Stomach smooth muscle (tissue), 2 donors: Measurements from ENCODE around the gene ATF2.

Experiments used
- H3K27ac ChIP-seq: one replicate; pipeline ENCODE4 v1.7.0; 2013; ENCODE audit warnings: mild to moderate bottlenecking, low read length, inconsistent platforms
- H3K27me3 ChIP-seq, 2 donors: one replicate each; pipeline ENCODE4 v1.7.0; 2013; ENCODE audit warnings: low read length in 2 of 2; ENCODE audit not compliant: insufficient read depth in 2 of 2, control insufficient read depth in 1 of 2
- H3K36me3 ChIP-seq, 2 donors: one replicate each; pipeline ENCODE4 v1.7.0; 2013; ENCODE audit warnings: low read length in 2 of 2; ENCODE audit not compliant: control insufficient read depth in 2 of 2, insufficient read depth in 2 of 2
- H3K4me1 ChIP-seq: one replicate; pipeline ENCODE4 v1.7.0; 2013; ENCODE audit warnings: low read length; ENCODE audit not compliant: control insufficient read depth, insufficient read depth
- H3K4me3 ChIP-seq, 2 donors: one replicate each; pipeline ENCODE4 v1.7.0; 2013; ENCODE audit warnings: low read length in 2 of 2
- H3K9ac ChIP-seq, 2 donors: one replicate each; pipeline ENCODE4 v1.7.0; 2013; ENCODE audit warnings: low read length in 2 of 2, mild to moderate bottlenecking in 1 of 2
- H3K9me3 ChIP-seq, 2 donors: one replicate each; pipeline ENCODE4 v1.7.0; 2013; ENCODE audit warnings: low read length in 2 of 2; ENCODE audit not compliant: control insufficient read depth in 2 of 2
- donor health status: healthy.
- donor health status: Pancreatic carcinoma.

Gene ATF2

DNA sequence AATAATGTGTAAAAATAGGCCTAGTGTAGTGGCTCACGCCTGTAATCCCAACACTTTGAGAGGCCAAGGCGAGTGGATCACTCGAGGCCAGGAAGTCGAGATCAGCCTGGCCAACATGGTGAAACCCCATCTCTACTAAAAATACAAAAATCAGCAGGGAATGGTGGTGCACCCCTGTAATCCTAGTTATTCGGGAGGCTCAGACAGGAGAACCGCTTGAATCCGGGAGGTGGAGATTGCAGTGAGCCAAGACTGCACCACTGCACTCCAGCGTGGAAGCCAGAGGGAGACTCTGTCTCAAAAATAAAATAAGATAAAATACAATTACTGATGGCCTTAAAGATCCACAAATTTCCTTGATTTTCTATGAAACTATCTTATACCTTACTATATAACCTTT is 3.8 kb downstream of the ATF2 start:
- no peak overlapping the region for H3K4me3 ChIP-seq
- no peak overlapping the region for H3K9ac ChIP-seq
- no peak overlapping the region for H3K27ac ChIP-seq
- no peaks in the 10 kb centered on the region for H3K4me1 ChIP-seq
- H3K9me3 ChIP-seq, result no peaks in the 10 kb centered on the region
- no peaks in the 10 kb centered on the region for H3K27me3 ChIP-seq
- no peaks in the 10 kb centered on the region for H3K36me3 ChIP-seq

DNA sequence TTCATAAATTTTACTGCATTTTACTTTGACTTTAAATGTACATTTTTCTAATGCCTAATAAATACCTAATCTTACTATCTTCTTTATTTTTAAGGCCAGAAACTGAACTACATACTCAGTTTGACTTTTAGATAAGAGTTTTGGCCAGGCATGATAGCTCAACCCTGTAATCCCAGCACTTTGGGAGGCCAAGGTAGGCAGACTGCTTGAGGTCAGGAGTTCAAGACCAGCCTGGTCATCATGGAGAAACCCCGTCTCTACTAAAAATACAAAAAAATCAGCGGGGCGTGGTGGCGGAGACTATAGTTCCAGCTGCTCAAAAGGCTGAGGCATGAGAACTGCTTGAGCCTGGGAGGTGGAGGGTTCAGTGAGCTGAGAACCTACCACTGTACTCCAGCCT is 9.1 kb downstream of the ATF2 start:
- no peak overlapping the region for H3K9ac ChIP-seq
- no peak overlapping the region for H3K27ac ChIP-seq
- H3K4me3 ChIP-seq, result no peak overlapping the region
- no peaks in the 10 kb centered on the region for H3K4me1 ChIP-seq
- H3K36me3 ChIP-seq, result no peaks in the 10 kb centered on the region
- H3K9me3 ChIP-seq, result no peaks in the 10 kb centered on the region
- no peaks in the 10 kb centered on the region for H3K27me3 ChIP-seq

GRCh38 chr2:175156534-175156933 is 11.5 kb downstream of the ATF2 start:
- H3K27ac ChIP-seq, result no peak overlapping the region
- H3K4me1 ChIP-seq, result no peaks in the 10 kb centered on the region
- H3K9me3 ChIP-seq, result no peaks in the 10 kb centered on the region
- no peaks in the 10 kb centered on the region for H3K36me3 ChIP-seq
- H3K9ac ChIP-seq, result no peak overlapping the region
- no peak overlapping the region for H3K4me3 ChIP-seq
- H3K27me3 ChIP-seq, result no peaks in the 10 kb centered on the region

GRCh38 chr2:175154661-175155082 is 13.3 kb downstream of the ATF2 start:
- Histone ChIP-seq H3K27me3 (no peaks in the 10 kb centered on the region), H3K9ac (no peak overlapping the region), H3K4me1 (no peaks in the 10 kb centered on the region), H3K27ac (no peak overlapping the region), H3K9me3 (no peaks in the 10 kb centered on the region), H3K4me3 (no peak overlapping the region), H3K36me3 (peaks cover 0 to 2% of the 10 kb centered on the region in 2 donors)

GRCh38 chr2:175152242-175152641 is 15.8 kb downstream of the ATF2 start:
- H3K9me3 ChIP-seq, result no peaks in the 10 kb centered on the region

DNA sequence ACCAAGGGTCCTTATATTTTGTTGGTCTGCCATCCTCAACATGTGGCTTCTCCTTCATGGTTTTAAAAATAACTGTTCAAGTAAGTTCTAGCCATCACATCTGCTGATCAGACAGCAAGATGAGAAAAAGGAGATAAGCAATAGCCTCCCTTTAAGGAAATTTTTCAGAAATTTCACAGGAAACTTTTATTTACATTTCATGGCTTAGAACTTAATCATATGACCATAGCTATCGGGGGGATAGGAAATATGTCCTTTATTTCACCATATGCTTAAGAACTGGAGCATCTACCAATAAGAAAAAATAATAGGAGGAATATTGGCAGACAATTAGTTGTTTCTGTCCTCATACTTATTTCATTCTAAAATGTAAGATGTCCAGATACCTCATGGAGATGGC is 16.2 kb downstream of the ATF2 start:
- H3K27ac ChIP-seq, result no peak overlapping the region
- no peaks in the 10 kb centered on the region for H3K27me3 ChIP-seq
- H3K36me3 ChIP-seq, result peaks cover 0 to 10% of the 10 kb centered on the region in 2 donors
- H3K9ac ChIP-seq, result no peak overlapping the region
- H3K4me1 ChIP-seq, result no peaks in the 10 kb centered on the region
- no peaks in the 10 kb centered on the region for H3K9me3 ChIP-seq
- H3K4me3 ChIP-seq, result no peak overlapping the region

More at GRCh38 chr2:175152242-175152641, 15.8 kb downstream of the ATF2 start:
- Histone ChIP-seq H3K4me1 (no peaks in the 10 kb centered on the region), H3K4me3 (no peak overlapping the region), H3K36me3 (peaks cover 0 to 10% of the 10 kb centered on the region in 2 donors), H3K9ac (no peak overlapping the region), H3K27ac (no peak overlapping the region), H3K27me3 (no peaks in the 10 kb centered on the region)

- peaks cover 5 to 10% of the 10 kb centered on the region in 2 donors for H3K36me3 ChIP-seq
- no peak overlapping the region for H3K9ac ChIP-seq
- H3K9me3 ChIP-seq, result no peaks in the 10 kb centered on the region
- H3K27ac ChIP-seq, result no peak overlapping the region
- no peaks in the 10 kb centered on the region for H3K4me1 ChIP-seq
- H3K27me3 ChIP-seq, result no peaks in the 10 kb centered on the region
- no peak overlapping the region for H3K4me3 ChIP-seq
Measured at GRCh38 chr2:175147186-175147585, 20.8 kb downstream of the ATF2 start.

DNA sequence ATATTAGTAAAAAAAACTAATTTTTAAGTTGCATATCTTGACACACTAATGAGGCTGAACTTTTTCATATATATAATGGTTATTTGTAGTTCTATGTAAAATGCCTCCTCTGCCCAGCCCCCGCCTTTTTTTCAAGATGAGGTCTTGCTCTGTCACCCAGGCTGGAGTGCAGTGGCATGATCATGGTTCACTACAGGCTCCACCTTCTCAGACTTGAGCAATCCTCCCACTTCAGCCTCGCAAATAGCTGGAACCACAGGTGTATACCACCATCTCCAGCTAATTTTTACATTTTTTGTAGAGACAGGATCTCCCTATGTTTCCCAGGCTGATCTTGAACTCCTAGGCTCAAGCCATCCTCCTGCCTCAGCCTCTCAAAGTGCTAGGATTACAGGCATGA is 24.3 kb downstream of the ATF2 start:
- Histone ChIP-seq H3K27me3 (no peaks in the 10 kb centered on the region), H3K36me3 (peaks cover 0 to 5% of the 10 kb centered on the region in 2 donors), H3K4me1 (no peaks in the 10 kb centered on the region), H3K9me3 (no peaks in the 10 kb centered on the region), H3K27ac (no peak overlapping the region), H3K9ac (no peak overlapping the region), H3K4me3 (no peak overlapping the region)

DNA sequence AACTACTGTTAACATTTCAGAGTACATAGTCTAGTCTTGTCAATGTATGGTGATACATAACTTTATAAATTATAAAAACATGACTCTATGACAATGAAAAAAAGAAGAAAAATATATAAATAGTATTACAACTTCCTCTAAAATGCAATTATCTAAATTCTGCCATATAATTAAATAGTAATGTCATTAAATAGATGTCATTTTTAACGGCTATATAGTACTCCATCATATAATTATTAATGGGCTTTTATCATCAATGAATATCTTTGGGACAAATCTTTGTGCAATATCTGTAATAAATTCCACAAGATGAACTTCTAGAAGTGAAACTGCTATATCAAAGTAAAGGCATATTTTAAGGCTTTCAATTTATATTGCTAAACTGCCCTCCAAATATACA is 24.8 kb downstream of the ATF2 start:
- Histone ChIP-seq H3K4me1 (no peaks in the 10 kb centered on the region), H3K36me3 (peaks cover 0 to 5% of the 10 kb centered on the region in 2 donors), H3K27ac (no peak overlapping the region), H3K4me3 (no peak overlapping the region), H3K9ac (no peak overlapping the region), H3K27me3 (no peaks in the 10 kb centered on the region), H3K9me3 (no peaks in the 10 kb centered on the region)

GRCh38 chr2:175140332-175140731 is 27.7 kb downstream of the ATF2 start:
- Histone ChIP-seq H3K27ac (no peak overlapping the region), H3K36me3 (peaks cover 1 to 5% of the 10 kb centered on the region in 2 donors), H3K9ac (no peak overlapping the region), H3K4me1 (no peaks in the 10 kb centered on the region), H3K9me3 (no peaks in the 10 kb centered on the region), H3K4me3 (no peak overlapping the region), H3K27me3 (no peaks in the 10 kb centered on the region)

DNA sequence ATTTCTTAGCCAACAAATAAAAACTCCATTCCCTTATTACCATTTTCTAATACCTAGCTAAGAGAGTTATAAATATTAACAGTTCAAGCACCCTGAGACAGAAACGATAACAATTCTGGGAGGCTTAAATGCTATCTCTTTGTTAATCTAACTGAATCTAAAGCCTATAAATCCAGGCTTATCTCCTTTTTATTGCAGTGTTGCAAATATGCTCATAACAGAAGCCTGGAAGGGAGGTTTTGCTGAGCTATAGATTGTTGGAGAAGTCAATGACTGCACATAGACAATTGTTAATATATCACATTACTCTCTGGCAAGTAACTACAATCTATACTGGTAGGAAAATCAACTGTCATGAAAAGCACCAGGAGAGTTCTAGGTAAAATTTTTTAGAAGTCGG is 30.2 kb downstream of the ATF2 start:
- H3K4me1 ChIP-seq, result no peaks in the 10 kb centered on the region

More for the DNA sequence above, 30.2 kb downstream of the ATF2 start:
- Histone ChIP-seq H3K27ac (no peak overlapping the region), H3K27me3 (no peaks in the 10 kb centered on the region), H3K9me3 (no peaks in the 10 kb centered on the region), H3K4me3 (no peak overlapping the region), H3K36me3 (peaks cover under 1 to 3% of the 10 kb centered on the region in 2 donors), H3K9ac (no peak overlapping the region)
